ENCODE data around the gene AGAP1. TPM values are rescaled to one million over a fixed set of nuclear protein-coding genes. Genes with fewer than 3 reads are reported as not detected.
A peak's percentile ranks its signal among the peaks of the same experiment; 100 is the strongest.

The AGAP1 gene
- total RNA-seq, 1 donor, result 10.8 TPM

GRCh38 chr2:236052926-236053821, 559.3 kb downstream of the AGAP1 start:
- TF ChIP-seq CTCF (IDR thresholded peaks at IDR 0.05; ENCODE audit: insufficient read depth, low read depth, low read length), result no peak
- H3K4me3 ChIP-seq (ENCODE audit: low read depth, low read length), result no peak overlapping the region
- DNase-seq (ENCODE audit: low read depth), result no peak

DNA sequence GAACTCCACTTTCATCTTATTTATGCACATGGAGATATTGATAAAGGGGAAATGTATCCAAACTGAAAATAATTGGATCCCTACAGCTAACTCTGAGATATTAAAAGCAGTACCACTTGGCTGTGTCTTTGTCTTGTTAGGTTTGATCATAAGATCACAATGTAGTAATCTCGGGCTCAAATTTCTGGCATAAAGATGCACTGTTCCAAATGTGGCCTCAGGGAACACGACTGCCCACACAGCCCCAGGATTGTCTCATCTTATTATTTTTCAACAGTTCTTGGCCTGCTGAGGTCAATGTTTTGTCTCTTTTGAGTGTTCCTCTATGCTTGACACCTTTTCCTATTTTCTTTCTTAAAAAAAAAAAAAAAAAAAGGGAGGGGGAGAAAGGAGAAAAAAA, 560.3 kb downstream of the AGAP1 start:
- no peak for TF ChIP-seq CTCF (IDR thresholded peaks at IDR 0.05; ENCODE audit: insufficient read depth, low read depth, low read length)
- no peak overlapping the region for H3K4me3 ChIP-seq (ENCODE audit: low read depth, low read length)
- no peak for DNase-seq (ENCODE audit: low read depth)

DNA sequence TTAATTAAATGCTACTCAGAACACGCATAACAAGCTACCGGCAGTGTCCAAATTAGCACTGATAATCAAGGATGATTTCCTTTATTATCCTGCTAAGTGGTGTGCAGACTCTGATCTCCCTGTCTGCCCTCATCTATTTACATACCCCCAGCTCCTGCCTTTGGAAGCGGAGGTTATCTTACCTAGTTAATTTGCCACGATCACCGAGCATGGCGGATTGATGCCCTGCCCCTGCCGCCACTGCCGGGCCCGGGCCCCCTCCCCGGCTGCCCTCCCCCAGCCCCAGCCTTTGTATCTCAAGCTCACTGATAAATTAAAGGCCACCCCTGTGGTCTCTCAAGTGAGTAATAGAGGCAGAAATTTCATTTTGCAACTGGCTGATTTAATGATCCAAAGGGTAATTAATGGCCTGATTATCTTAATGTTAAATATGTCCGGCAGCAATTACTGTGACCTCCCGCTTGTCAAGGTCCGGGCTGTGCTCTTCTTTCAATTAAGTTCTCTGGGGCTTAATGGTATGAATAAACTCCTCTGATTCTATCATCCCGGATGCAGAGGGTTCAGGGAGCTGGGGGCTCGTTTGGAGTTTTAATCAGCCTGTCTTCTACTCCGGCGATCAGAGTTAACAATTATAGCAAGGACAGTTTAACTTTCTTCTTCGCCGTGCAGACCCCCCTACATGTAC, 560.9 kb downstream of the AGAP1 start:
- no peak overlapping the region for H3K4me3 ChIP-seq (ENCODE audit: low read depth, low read length)
- TF ChIP-seq CTCF (IDR thresholded peaks at IDR 0.05; ENCODE audit: insufficient read depth, low read depth, low read length), result no peak
- DNase-seq (ENCODE audit: low read depth), result no peak

DNA sequence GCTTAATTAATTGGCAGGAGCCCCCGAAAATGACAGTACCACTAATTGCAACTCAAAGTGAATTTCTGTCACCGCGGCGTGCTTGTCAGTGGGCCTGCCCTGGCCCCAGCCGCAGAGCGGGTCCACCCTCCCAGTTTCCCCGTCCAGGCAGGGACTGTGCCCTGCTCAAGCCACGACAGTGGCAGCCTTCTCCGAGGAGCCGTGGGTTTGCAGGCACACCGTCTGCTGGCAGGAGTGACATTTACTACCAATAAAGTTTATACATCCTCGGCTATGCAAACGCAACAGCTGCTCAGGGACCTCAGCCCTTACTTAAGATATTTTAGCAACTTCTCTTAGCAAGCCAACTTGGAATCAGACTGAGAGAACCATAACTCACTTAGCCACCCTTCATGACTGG, 561.6 kb downstream of the AGAP1 start:
- H3K4me3 ChIP-seq (ENCODE audit: low read depth, low read length), result no peak overlapping the region
- TF ChIP-seq CTCF (IDR thresholded peaks at IDR 0.05; ENCODE audit: insufficient read depth, low read depth, low read length), result no peak
- DNase-seq (ENCODE audit: low read depth), result peak; percentile 25

DNA sequence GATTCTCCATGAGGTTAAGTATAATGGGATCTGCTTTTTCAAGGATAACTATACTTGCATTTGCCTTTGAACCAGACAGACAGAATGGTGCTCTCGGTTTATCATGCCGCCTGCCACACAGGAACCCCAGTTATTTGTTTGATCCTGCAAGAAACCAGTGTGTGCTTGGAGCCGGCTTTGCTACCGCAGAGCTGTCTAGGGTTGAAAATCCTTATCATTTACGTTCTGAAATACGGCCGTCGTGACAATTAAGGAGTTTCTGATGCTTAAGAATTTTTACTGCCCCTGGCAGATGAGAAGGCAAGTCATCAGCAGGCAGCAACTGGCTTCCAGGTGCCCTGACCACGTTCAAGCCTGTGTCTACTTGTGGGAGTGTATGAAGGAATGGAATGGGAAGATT, 562.3 kb downstream of the AGAP1 start:
- TF ChIP-seq CTCF (IDR thresholded peaks at IDR 0.05; ENCODE audit: insufficient read depth, low read depth, low read length), result no peak
- no peak overlapping the region for H3K4me3 ChIP-seq (ENCODE audit: low read depth, low read length)

GRCh38 chr2:236057375-236057774, 563.5 kb downstream of the AGAP1 start:
- no peak for DNase-seq (ENCODE audit: low read depth)
- H3K4me3 ChIP-seq (ENCODE audit: low read depth, low read length), result no peak overlapping the region
- TF ChIP-seq CTCF (IDR thresholded peaks at IDR 0.05; ENCODE audit: insufficient read depth, low read depth, low read length), result no peak

More for the DNA sequence above, 562.3 kb downstream of the AGAP1 start:
- DNase-seq (ENCODE audit: low read depth), result no peak

Data from fibroblast of villous mesenchyme (primary cell).